Dedifferentiated amniotic fluid mesenchymal stem cell (primary cell): ENCODE data around the gene JDP2.

ENCODE experiments used
- DNase-seq: peaks from one replicate; pipeline ENCODE4 v3.0.0-alpha.2; 2016; ENCODE audit errors: extremely low spot score

Gene JDP2

DNA sequence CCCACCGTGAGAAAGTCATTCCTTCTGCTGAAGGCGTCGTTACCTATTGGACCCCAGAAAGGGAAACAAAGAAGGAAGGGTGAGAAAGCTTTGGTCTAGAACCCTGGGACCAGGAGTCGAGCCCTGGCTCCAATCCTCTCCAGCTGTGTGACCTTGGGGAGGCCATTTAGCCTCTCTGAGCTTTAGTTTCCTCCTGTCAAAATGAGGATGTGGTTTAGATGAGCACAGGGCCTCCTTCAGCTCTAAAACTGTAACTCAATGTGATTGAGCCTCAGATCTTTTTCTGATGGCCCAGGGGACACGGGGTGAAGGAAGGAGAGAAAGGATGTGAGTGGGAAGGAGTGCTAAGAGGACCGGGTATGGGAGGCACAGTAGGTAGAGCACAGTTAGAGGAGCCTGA is 7.7 kb downstream of the JDP2 start:
- DNase-seq: no peak

DNA sequence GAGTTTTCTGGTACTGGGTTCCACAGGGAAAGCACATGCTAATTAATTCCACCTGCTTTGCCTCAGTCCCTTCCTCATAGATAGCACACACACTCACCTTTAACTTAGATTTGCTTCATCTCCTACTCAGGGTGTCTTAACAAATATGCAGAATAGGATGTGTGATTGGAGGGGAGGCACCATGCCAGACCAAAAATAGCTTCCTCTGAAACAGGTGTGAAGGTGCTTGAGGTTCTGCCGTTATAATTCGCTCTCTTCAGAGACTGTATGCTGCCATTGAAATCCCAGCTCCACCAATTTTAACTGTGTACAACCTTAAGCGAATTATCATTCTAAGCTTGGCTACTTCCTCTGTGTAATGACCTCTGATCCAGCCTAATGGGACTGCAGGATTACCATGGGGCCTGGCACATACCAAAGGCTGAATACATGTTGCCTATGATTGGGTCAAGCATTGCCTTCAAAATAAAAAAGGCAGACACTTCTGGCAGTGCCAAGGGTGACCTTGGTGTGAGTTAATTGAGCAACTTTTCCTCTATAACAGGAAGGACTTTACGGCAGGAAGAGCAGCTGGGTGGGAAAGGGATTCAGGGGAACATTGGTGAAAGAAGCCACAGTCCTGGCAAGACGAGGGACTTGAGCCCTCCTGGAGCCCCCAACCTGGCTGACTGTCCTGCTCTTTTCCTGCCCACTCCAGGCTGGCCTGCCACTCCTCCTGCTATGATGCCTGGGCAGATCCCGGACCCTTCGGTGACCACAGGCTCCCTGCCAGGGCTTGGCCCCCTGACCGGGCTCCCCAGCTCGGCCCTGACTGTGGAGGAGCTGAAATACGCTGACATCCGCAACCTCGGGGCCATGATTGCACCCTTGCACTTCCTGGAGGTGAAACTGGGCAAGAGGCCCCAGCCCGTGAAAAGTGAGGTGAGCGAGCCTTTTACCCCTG is 9.7 kb downstream of the JDP2 start:
- DNase-seq: no peak

DNA sequence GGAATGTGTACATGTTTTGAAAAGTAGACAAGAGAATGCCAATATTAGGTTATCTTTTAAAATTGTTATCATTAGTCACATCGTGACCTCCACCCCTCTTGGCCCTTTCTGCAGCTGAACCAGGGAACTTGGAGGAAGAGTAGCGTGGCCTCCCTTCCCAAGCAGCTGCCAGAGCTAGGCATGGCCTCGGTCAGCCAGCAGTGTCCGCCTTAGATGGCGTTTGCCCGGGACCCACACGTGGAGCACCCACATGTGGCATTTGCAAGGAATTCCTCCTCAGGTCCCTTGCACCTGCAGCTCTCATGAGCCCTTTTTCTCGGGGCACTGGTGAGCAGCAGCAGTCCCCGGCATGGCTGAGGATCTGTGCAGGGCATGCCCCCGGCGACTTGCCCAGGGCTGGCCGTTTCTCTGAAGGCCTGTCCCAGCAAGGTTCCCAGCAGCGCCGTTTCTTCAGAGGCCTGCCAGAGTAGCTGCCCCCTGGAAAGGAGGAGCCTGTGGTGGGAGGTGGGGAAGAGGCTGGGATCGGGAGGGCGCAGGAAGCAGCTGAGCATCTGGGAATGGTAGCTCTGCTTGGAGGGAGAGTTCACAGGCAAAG is 10.8 kb downstream of the JDP2 start:
- DNase-seq: no peak

- no peak for DNase-seq
Measured at GRCh38 chr14:75439989-75440388, 12.2 kb downstream of the JDP2 start.

- DNase-seq: no peak
Measured at GRCh38 chr14:75440733-75441477, 13.1 kb downstream of the JDP2 start.

DNA sequence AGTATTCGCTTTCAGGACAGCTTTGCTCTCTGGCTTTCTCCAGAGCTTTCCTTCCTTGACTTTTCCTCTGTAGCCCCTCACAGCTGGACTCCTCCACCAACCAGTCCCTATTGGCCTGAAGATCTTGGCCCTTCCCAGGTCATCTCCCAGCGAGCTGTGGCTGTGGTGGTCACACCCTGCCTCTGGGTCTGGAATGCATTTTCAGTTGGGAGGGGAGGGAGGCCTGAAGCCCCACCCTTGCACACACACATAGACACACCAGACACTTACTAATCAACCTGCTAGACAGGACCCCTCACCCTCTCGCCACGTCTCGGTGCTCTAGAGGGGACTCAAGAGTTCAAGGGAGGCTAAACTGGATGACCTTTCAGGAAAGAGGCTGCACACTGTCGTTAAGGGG is 13.9 kb downstream of the JDP2 start:
- DNase-seq: no peak

GRCh38 chr14:75442166-75442565 is 14.3 kb downstream of the JDP2 start:
- no peak for DNase-seq

DNA sequence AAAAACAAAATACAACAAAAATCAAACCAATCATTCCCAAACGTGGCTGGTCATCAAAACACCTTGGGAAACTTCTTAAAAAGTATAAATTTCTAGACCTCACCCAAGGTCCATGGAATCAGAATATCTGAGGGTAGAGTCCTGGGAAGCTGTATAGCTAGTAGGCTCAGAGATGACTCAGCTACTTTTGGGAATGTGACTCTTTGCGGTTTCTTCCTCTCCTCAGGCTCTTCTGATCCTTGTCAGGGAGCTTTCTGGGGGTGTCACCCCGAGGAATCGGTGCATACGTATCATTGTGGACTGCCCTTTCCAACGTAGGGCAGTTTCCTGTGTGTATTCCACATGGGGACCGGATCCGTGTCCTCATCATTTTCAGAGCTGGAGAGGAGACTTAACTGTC is 14.8 kb downstream of the JDP2 start:
- no peak for DNase-seq

DNA sequence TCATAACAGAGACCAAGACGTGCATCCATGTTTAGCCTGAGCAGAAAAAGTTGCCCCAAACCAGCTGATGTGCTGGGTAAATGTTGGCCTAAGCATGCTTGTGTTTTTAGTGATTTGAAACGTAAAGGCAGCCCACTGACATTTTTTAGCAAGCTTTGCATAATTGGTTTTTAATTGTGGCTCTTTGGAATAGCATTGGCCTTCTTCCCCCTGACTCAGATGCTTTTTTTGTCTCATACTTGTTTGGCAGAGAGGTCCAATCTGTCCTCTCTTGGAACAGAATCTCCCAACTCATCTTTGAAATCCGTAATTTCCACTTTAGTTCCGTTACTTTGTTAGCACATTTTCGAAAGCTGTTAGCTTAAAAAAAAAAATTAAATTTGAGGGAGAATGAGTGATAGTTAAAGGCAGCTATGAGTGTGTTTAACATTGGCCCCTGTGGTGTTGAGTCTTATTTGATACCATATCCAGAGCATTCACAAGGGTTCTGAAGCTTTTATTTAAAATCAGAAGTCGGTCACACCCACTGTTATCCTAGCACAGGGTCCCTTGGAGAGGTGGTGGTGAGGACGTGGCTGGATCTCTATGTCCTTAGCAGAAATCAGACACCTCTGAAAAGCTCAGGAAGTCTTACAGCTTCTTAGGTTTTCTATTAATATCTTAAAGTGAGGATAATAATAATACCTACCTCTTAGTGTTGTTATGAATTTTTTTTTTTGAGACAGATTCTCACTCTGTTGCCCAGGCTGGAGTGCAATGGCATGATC is 15.6 kb downstream of the JDP2 start:
- no peak for DNase-seq

DNA sequence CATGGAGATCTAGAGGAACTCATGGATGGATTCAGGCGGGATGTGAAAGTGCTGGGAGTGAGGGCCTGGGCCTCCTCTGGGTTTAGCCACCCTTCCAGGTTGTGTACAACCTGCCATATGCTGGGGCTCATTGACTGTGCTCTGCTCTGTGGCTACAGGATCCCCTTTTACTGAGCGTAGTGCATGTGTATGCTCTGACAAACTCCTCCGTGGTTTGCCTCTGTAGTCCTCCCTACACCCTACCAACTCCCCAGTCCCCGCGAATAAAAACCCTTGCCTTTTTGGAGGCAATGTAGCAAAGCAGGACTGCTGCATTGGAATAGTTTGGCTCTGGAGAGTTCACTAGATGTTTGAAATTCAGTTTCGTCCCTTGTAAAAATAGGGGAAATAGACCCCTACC is 17.4 kb downstream of the JDP2 start:
- DNase-seq: no peak

DNA sequence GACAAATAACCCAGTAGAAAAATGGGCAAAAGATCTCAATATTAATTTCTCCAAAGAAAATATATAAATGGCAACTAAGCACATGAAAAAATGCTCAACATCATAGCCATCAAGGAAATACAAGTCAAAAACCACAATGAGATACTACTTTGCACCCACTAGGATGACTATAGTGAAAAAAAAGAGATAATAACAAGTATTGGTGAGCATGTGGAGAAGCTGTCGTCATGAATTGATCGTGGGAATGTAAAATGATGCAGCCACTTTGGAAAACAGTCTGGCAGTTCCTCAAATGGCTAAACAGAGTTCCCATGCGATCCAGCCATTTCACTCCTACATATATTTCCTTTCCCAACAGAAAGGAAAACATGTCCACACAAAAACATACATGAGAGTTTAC is 18.1 kb downstream of the JDP2 start:
- no peak for DNase-seq

GRCh38 chr14:75446447-75446846 is 18.6 kb downstream of the JDP2 start:
- DNase-seq: no peak

GRCh38 chr14:75448209-75448608 is 20.4 kb downstream of the JDP2 start:
- DNase-seq: no peak

- DNase-seq: no peak
Measured at GRCh38 chr14:75449036-75449435, 21.2 kb downstream of the JDP2 start.

DNA sequence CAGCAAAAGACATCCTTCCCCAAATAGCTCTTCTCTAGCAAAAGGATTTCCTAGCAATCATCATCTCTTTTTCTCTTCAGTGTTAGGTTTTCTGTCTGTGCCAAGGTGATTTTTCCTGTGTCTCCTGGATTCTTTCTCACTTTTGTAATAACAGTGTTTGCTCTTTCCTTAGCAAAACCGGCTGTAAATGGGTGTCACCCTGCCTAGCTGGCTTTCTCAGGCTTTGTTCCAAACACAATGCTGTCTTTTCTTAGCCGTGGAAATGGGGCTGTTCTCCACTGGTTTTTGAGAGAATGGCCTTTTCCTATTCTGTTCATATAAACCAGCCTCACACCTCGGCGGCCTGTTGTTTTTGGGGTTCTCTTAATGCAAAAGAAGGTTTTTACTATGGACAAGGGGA is 21.9 kb downstream of the JDP2 start:
- no peak for DNase-seq

DNA sequence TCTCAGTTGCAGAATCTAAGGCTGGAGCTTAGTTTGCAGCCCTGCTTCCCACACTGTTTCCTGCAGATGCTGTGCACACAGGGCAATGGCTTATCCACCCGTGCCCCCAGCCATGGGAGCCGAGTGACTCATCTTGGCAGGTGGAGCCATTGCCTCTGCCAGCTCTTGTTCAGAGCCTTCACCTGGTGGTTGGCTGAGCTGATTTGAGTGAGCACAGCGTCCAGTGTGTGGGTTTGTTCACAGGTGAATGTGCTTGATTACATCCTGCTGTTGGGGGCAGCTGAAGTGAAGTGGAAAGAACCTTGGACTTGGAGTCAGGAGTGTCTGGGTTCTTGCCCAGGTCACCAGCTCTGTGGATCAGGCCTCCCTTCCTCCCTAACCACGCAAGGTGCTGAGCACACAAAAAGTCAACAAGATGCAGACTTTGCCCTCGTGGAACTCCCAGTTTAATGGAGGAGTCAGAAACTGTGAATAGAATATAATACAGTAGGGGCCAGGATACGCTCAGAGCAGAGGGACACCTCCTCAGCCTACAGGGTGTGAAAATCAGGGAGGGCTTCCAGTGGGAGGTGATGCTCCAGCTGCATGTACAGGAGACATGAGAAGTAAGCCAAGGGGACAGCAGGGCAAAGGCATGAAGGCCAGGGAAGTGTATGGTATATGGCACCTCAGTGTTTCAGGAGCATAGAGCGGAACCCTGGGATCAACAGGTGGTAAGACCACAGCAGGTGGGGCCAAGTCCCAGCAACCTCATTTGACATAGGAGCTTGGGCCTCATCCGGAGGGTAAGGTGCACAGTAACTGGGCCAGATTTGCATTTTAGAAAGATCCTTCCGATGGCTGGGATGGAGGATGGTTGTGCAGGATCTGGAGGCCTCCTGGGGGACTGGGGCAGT is 22.8 kb downstream of the JDP2 start:
- DNase-seq: no peak

DNA sequence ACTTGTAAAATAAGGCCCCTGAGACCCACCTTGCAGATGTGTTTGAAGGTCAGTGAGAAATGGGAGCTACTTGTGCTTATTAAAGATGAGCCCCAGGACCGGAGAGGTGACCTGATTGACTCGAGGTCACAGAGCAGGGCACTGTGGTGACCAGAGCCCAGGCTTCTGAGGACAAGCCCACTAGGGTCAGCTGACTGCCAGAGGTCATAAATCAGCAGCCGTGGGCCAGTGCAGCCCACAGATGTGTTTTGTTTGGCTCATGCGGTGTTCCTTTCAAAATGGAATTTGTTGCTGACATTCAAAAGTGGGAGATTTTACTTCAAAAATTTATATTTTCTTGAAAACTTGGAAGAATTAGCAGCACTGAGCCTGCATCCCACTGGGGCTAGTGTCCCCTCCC is 24.5 kb downstream of the JDP2 start:
- DNase-seq: no peak

GRCh38 chr14:75452900-75453816 is 25.3 kb downstream of the JDP2 start:
- DNase-seq: peak; percentile 92

DNA sequence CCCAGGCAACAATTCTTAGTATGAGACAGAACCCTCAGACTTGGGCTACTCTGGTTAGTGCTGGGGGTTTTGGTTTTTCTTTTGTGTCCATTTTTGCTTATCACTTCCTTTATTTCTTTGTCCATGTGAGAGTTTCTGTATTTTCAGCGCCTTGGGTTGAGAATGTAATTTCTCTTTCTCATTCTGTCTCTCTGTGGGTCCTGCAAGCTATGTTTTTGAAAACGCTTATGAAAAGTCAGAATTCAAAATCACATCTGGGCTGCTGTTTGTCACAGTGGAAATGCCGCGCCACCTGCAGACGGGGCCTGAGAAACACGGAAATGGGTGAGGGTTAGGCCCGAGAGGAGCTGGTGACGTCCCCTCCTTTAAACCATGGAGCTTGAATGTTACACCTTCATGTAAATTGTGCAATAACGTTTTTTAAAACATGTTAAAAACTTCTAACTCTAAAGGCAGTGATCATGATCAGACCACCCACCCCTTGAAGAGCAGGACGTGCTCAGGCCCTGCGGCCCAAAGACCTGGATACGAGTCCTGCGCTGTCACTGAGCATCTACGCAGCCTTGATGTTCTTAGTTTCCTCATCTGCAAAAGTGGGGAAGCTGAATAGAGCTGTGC is 26.1 kb downstream of the JDP2 start:
- no peak for DNase-seq
